Measurements from ENCODE around the gene CEP44. TPM values are rescaled to one million over a fixed set of nuclear protein-coding genes. Genes with fewer than 3 reads are reported as not detected.

CEP44 gene
- total RNA-seq, 4 donors from 2014 or later, result 5.9 to 43.4 (median 22.2) TPM

- intact Hi-C loops (cut with DNase I; ENCODE audit: low total_unique reads), result no loop called here
These were observed 9.3 kb upstream of the CEP44 start for GRCh38 chr4:174274436-174274835.

DNA sequence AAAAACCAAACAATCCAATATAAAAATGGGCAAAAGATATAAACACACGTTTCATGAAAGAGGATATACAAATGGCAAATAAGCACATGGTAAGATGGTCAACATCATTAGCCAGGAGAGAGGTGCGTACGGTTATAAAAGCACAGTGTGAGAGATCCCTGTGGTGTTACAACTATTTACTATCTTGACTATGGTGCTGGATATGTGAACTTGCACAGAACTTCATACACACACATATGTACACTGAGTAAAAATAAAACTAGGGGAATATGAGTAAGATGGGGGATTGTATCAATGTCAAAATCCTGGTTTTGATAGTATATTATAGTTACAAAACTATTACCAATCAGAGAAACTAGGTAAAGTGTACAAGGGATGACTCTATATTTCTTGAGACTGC, 8.6 kb upstream of the CEP44 start:
- intact Hi-C loops (cut with DNase I; ENCODE audit: low total_unique reads), result no loop called here
- no peaks in the 10 kb centered on the region for H3K36me3 ChIP-seq
- DNase-seq, result no peak
- TF ChIP-seq CTCF (IDR thresholded peaks at IDR 0.05), result no peak
- no peak for TF ChIP-seq POLR2A (IDR thresholded peaks at IDR 0.05)
- H3K27ac ChIP-seq, result no peak overlapping the region
- H3K9me3 ChIP-seq, result no peaks in the 10 kb centered on the region
- H3K4me3 ChIP-seq, result no peak overlapping the region
- H3K27me3 ChIP-seq, result no peaks in the 10 kb centered on the region
- peaks cover 0 to 5% of the 10 kb centered on the region in 2 donors for H3K4me1 ChIP-seq

More at GRCh38 chr4:174274436-174274835, 9.3 kb upstream of the CEP44 start:
- no peaks in the 10 kb centered on the region for H3K9me3 ChIP-seq
- no peak overlapping the region for H3K27ac ChIP-seq
- TF ChIP-seq CTCF (IDR thresholded peaks at IDR 0.05) (no peak), POLR2A (IDR thresholded peaks at IDR 0.05) (no peak)
- no peak overlapping the region for H3K4me3 ChIP-seq
- no peak for DNase-seq
- no peaks in the 10 kb centered on the region for H3K27me3 ChIP-seq
- no peaks in the 10 kb centered on the region for H3K36me3 ChIP-seq
- peaks cover 0 to 5% of the 10 kb centered on the region in 2 donors for H3K4me1 ChIP-seq

GRCh38 chr4:174277433-174277832, 6.3 kb upstream of the CEP44 start:
- H3K4me1 ChIP-seq, result peaks cover 0 to 19% of the 10 kb centered on the region in 2 donors
- H3K27me3 ChIP-seq, result no peaks in the 10 kb centered on the region
- no peak overlapping the region for H3K4me3 ChIP-seq
- H3K36me3 ChIP-seq, result no peaks in the 10 kb centered on the region
- no peak for TF ChIP-seq POLR2A (IDR thresholded peaks at IDR 0.05)
- TF ChIP-seq CTCF (IDR thresholded peaks at IDR 0.05), result no peak
- intact Hi-C loops (cut with DNase I; ENCODE audit: low total_unique reads), result no loop called here
- H3K27ac ChIP-seq, result no peak overlapping the region
- no peaks in the 10 kb centered on the region for H3K9me3 ChIP-seq
- no peak for DNase-seq

DNA sequence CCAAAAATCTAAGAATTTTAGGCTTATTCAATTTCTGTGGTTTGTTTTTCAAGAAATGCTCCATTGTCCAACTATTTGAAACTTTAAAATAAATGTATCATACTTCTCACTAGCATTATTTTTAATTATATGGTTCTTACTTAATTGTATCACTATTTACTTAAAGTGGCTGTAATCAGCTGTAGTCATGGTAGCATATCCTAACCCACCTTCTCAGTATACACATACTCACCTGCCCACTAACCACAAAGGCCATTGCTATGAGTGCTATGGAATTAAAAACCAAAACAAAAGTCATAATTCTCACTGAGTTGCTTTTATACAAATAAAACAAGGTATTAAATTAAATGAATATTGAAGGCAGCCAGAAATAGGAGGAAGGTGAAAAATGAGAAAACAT, 5.2 kb upstream of the CEP44 start:
- DNase-seq, result no peak
- peaks cover 0 to 13% of the 10 kb centered on the region in 2 donors for H3K4me1 ChIP-seq
- no peak overlapping the region for H3K27ac ChIP-seq
- no peak overlapping the region for H3K4me3 ChIP-seq
- no peaks in the 10 kb centered on the region for H3K9me3 ChIP-seq
- no peak for TF ChIP-seq POLR2A (IDR thresholded peaks at IDR 0.05)
- TF ChIP-seq CTCF (IDR thresholded peaks at IDR 0.05), result no peak
- no peaks in the 10 kb centered on the region for H3K36me3 ChIP-seq
- intact Hi-C loops (cut with DNase I; ENCODE audit: low total_unique reads), result no loop called here
- no peaks in the 10 kb centered on the region for H3K27me3 ChIP-seq

DNA sequence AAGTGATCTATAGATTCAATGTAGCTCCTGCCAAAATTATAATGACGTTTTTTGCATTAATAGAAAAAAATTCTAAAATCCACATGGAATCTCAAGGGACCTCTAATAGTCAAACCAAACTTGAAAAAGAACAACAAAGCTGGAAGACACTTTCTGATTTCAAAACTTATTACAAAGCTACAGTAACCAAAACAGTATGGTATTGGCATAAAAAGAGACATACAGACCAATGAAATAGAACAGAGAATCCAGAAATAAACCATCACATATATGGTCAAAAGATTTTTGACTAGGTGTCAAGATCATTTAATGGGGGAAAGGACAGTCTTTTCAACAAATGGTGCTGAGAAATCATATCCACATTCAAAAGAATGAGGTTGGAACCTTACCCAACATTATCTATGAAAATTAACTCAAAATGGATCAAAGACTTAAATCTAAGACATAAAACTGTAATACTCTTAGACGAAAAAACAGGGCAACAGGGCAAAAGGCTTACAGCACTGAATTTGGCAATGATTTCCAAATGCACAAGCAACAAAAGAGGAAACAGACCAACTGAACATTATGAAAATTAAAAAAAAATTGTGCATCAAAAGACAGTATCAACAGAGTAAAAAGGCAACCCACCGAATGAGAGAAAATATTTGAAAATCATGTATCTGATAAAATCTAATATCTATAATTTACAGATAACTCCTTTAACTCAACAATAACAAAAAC, 4.1 kb upstream of the CEP44 start:
- no peak overlapping the region for H3K4me3 ChIP-seq
- intact Hi-C loops (cut with DNase I; ENCODE audit: low total_unique reads), result no loop called here
- no peak for TF ChIP-seq POLR2A (IDR thresholded peaks at IDR 0.05)
- no peak for TF ChIP-seq CTCF (IDR thresholded peaks at IDR 0.05)
- no peaks in the 10 kb centered on the region for H3K27me3 ChIP-seq
- no peaks in the 10 kb centered on the region for H3K36me3 ChIP-seq
- no peaks in the 10 kb centered on the region for H3K9me3 ChIP-seq
- no peak for DNase-seq
- H3K27ac ChIP-seq, result no peak overlapping the region
- H3K4me1 ChIP-seq, result peaks cover 0 to 13% of the 10 kb centered on the region in 2 donors

All from uterus (tissue), 4 donors.